GM19452 (cell line): ENCODE results near the gene SMG7.
A peak's percentile ranks its signal among the peaks of the same experiment; 100 is the strongest.

ENCODE experiments used
- ATAC-seq: cut with Tn5 transposase; IDR thresholded peaks from one replicate; pipeline ENCODE4 v1.9.1; 2021; ENCODE audit not compliant: unreplicated experiment

The SMG7 gene

GRCh38 chr1:183562701-183563100 is 90.4 kb downstream of the SMG7 start:
- ATAC-seq, result no peak

GRCh38 chr1:183565261-183565660 is 93.0 kb downstream of the SMG7 start:
- no peak for ATAC-seq

- ATAC-seq, result no peak
Measured at GRCh38 chr1:183566026-183566425, 93.7 kb downstream of the SMG7 start.

- ATAC-seq, result peak; percentile 50
Measured at GRCh38 chr1:183567584-183567983, 95.3 kb downstream of the SMG7 start.

- no peak for ATAC-seq
Measured at GRCh38 chr1:183568176-183569021, 96.1 kb downstream of the SMG7 start.

- no peak for ATAC-seq
Measured at GRCh38 chr1:183569141-183569540, 96.8 kb downstream of the SMG7 start.

GRCh38 chr1:183569801-183570200 is 97.5 kb downstream of the SMG7 start:
- no peak for ATAC-seq

- ATAC-seq, result no peak
Measured at GRCh38 chr1:183570451-183570850, 98.2 kb downstream of the SMG7 start.

GRCh38 chr1:183571678-183572268 is 99.5 kb downstream of the SMG7 start:
- ATAC-seq, result no peak

- no peak for ATAC-seq
Measured at GRCh38 chr1:183572721-183573120, 100.4 kb downstream of the SMG7 start.

- ATAC-seq, result no peak
Measured at GRCh38 chr1:183575606-183576005, 103.3 kb downstream of the SMG7 start.

- no peak for ATAC-seq
Measured at GRCh38 chr1:183576537-183576936, 104.2 kb downstream of the SMG7 start.

GRCh38 chr1:183577897-183578465 is 105.7 kb downstream of the SMG7 start:
- no peak for ATAC-seq

GRCh38 chr1:183578856-183579255 is 106.6 kb downstream of the SMG7 start:
- no peak for ATAC-seq

GRCh38 chr1:183580281-183580682 is 108.0 kb downstream of the SMG7 start:
- no peak for ATAC-seq

- ATAC-seq, result no peak
Measured at GRCh38 chr1:183582021-183582713, 109.9 kb downstream of the SMG7 start.

- ATAC-seq, result no peak
Measured at GRCh38 chr1:183583466-183583865, 111.2 kb downstream of the SMG7 start.

- ATAC-seq, result no peak
Measured at GRCh38 chr1:183584147-183584546, 111.8 kb downstream of the SMG7 start.

GRCh38 chr1:183585038-183585437 is 112.7 kb downstream of the SMG7 start:
- no peak for ATAC-seq

- no peak for ATAC-seq
Measured at GRCh38 chr1:183586455-183586854, 114.2 kb downstream of the SMG7 start.

GRCh38 chr1:183586926-183587325 is 114.6 kb downstream of the SMG7 start:
- ATAC-seq, result no peak

GRCh38 chr1:183588827-183589226 is 116.5 kb downstream of the SMG7 start:
- no peak for ATAC-seq
